HepG2 (cell line): ENCODE results near the gene ERVMER34-1. TPM values are rescaled to one million over a fixed set of nuclear protein-coding genes. Genes with fewer than 3 reads are reported as not detected.
A peak's percentile ranks its signal among the peaks of the same experiment; 100 is the strongest.

Experiments used
- AHR ChIP-seq: IDR thresholded peaks from 2 replicates; pipeline ENCODE4 v1.6.1; 2018; ENCODE audit warnings: missing genetic modification reagents, missing compliant biosample characterization
- CHD4 ChIP-seq: fragments of 200-600 bp; sonication (generic); IDR thresholded peaks from 2 replicates; pipeline ENCODE4 v1.7.0; 2017; ENCODE audit warnings: mild to moderate bottlenecking, low read length, borderline replicate concordance
- E2F5 ChIP-seq: sonication (generic); formaldehyde crosslinking; conservative IDR thresholded peaks from 2 replicates; pipeline ENCODE4 v1.4.0; 2020; ENCODE audit warnings: missing genetic modification reagents
- ELF4 ChIP-seq: sonication (generic); formaldehyde crosslinking; IDR thresholded peaks from 2 replicates; pipeline ENCODE4 v1.5.0; 2020; ENCODE audit warnings: missing genetic modification reagents, mild to moderate bottlenecking, moderate library complexity, borderline replicate concordance
- MED1 ChIP-seq: sonication (generic); formaldehyde crosslinking; IDR thresholded peaks from 2 replicates; pipeline ENCODE4 v1.4.0; 2020; ENCODE audit warnings: missing genetic modification reagents
- MTF2 ChIP-seq: sonication (generic); formaldehyde crosslinking; IDR thresholded peaks from 2 replicates; pipeline ENCODE4 v1.5.0; 2020; ENCODE audit warnings: missing genetic modification reagents, borderline replicate concordance
- NFE2 ChIP-seq: sonication (generic); formaldehyde crosslinking; IDR thresholded peaks from 2 replicates; pipeline ENCODE4 v1.4.0; 2020; ENCODE audit warnings: missing genetic modification reagents
- NR2F1 ChIP-seq, 2 experiments: fragments of 450-650 bp in 1 of 2; formaldehyde crosslinking in 1 of 2; IDR thresholded peaks; 2 replicates each; pipeline versions ENCODE4 v1.5.0 to v1.6.1; 2016 to 2020; ENCODE audit warnings: mild to moderate bottlenecking in 1 of 2, missing compliant biosample characterization in 1 of 2, missing genetic modification reagents in 1 of 2, moderate library complexity in 1 of 2
- RNF2 ChIP-seq: fragments of 450-650 bp; conservative IDR thresholded peaks from 2 replicates; pipeline ENCODE4 v1.6.1; 2016; ENCODE audit warnings: low read depth
- SCMH1 ChIP-seq: sonication (generic); formaldehyde crosslinking; IDR thresholded peaks from 2 replicates; pipeline ENCODE4 v1.9.0; 2021; ENCODE audit warnings: missing genetic modification reagents, mild to moderate bottlenecking, borderline replicate concordance
- THRA ChIP-seq: sonication (generic); formaldehyde crosslinking; IDR thresholded peaks from 2 replicates; pipeline ENCODE4 v1.4.0; 2020; ENCODE audit warnings: missing genetic modification reagents, borderline replicate concordance
- ZFP1 ChIP-seq: IDR thresholded peaks from 2 replicates; pipeline ENCODE4 v1.6.1; 2016
- ZFX ChIP-seq: sonication (generic); formaldehyde crosslinking; IDR thresholded peaks from 2 replicates; pipeline ENCODE4 v1.4.0; 2020; ENCODE audit warnings: mild to moderate bottlenecking, low read depth, missing genetic modification reagents, moderate library complexity
- ZNF317 ChIP-seq: sonication (generic); formaldehyde crosslinking; IDR thresholded peaks from 2 replicates; pipeline ENCODE4 v1.5.0; 2020; ENCODE audit warnings: mild to moderate bottlenecking, missing genetic modification reagents
- ZNF430 ChIP-seq: sonication (generic); formaldehyde crosslinking; IDR thresholded peaks from 2 replicates; pipeline ENCODE4 v1.9.0; 2021; ENCODE audit warnings: mild to moderate bottlenecking, missing genetic modification reagents
- ZNF646 ChIP-seq: sonication (generic); formaldehyde crosslinking; IDR thresholded peaks from 2 replicates; pipeline ENCODE4 v1.9.0; 2021; ENCODE audit warnings: mild to moderate bottlenecking, missing genetic modification reagents
- ZNF782 ChIP-seq: sonication (generic); formaldehyde crosslinking; IDR thresholded peaks from 2 replicates; pipeline ENCODE4 v1.4.0; 2020; ENCODE audit warnings: missing genetic modification reagents, mild to moderate bottlenecking, borderline replicate concordance
- polyA plus RNA-seq, 8 experiments: library from polyadenylated mRNA; depleted of rRNA in 3 of 8; stranded (reverse) in 7 of 8; unstranded in 1 of 8; fragments of >200 nt; fragmentation: Illumina TruSeq in 4 of 8; extraction: Trizol in 4 of 8; gene quantifications; 2 replicates each; pipeline versions ENCODE4 v1.2.1 to v1.2.3, GENCODE V29; 2011 to 2016; ENCODE audit warnings: low read depth in 4 of 8, missing spikeins in 1 of 8, mixed read lengths in 1 of 8; ENCODE audit not compliant: insufficient read depth in 1 of 8
- total RNA-seq, 5 experiments: library from RNA; depleted of rRNA; stranded (reverse); fragments of >200 nt; fragmentation: Illumina TruSeq; extraction: Trizol; gene quantifications; 2 replicates each; pipeline ENCODE4 v1.2.3, GENCODE V29; 2016; ENCODE audit warnings: low read depth in 1 of 5
- TF ChIP-seq, protein P1 (sequence below): sonication (generic); formaldehyde crosslinking; IDR thresholded peaks from 2 replicates; pipeline ENCODE4 v1.8.1; 2022; ENCODE audit warnings: mild to moderate bottlenecking, missing genetic modification reagents
- TF ChIP-seq, protein P2 (sequence below): IDR thresholded peaks from 2 replicates; pipeline ENCODE4 v1.6.1; 2016; ENCODE audit warnings: low read depth, control low read depth

The ERVMER34-1 gene
- total and polyA plus RNA-seq, 2 of the 13 experiments (the other 11 are each of a cell fraction or from before 2014, with no cell fraction given) = 0.04 to 0.35 TPM

DNA sequence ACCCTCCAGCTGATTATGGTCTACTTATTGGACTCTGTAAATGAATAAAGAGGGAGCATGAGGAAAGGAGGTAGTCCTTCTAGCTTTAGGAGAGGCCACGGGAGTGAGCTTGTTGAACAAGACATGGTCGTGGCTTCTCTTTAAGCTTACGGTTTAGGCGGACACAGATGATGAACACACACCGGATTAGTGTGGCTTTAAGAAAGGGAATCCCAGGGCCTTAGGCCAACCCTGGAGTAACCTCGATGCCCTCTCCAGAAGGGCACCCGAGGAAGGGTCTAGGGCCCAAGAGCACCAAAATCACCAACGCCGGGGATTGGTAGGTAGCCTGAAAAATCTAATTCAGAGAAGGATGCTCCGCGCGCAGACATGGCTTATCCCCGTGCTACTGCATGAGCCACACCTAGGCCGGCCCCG is 39.4 kb downstream of the ERVMER34-1 start (continued):
- TF ChIP-seq, protein P1, sequence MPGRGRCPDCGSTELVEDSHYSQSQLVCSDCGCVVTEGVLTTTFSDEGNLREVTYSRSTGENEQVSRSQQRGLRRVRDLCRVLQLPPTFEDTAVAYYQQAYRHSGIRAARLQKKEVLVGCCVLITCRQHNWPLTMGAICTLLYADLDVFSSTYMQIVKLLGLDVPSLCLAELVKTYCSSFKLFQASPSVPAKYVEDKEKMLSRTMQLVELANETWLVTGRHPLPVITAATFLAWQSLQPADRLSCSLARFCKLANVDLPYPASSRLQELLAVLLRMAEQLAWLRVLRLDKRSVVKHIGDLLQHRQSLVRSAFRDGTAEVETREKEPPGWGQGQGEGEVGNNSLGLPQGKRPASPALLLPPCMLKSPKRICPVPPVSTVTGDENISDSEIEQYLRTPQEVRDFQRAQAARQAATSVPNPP (CRISPR knock-in tag) = no peak
- TF ChIP-seq ZNF317 = no peak
- no peak for TF ChIP-seq ZNF430 (CRISPR knock-in tag)
- 0 out of 2 replicates have a peak, but pooled peaks have one; percentile 53 for TF ChIP-seq RNF2
- TF ChIP-seq THRA = no peak
- TF ChIP-seq, protein P2, sequence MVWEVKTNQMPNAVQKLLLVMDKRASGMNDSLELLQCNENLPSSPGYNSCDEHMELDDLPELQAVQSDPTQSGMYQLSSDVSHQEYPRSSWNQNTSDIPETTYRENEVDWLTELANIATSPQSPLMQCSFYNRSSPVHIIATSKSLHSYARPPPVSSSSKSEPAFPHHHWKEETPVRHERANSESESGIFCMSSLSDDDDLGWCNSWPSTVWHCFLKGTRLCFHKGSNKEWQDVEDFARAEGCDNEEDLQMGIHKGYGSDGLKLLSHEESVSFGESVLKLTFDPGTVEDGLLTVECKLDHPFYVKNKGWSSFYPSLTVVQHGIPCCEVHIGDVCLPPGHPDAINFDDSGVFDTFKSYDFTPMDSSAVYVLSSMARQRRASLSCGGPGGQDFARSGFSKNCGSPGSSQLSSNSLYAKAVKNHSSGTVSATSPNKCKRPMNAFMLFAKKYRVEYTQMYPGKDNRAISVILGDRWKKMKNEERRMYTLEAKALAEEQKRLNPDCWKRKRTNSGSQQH (CRISPR knock-in tag) = 0 out of 2 replicates have a peak, but pooled peaks have one; percentile 18
- no peak for TF ChIP-seq ZFX (CRISPR knock-in tag)
- peak; percentile 13; the same call in 1 of the 2 replicates for TF ChIP-seq ZNF782 (CRISPR knock-in tag)
- TF ChIP-seq ZNF646 (CRISPR knock-in tag) = peak; percentile 5; the same call in 1 of the 2 replicates
- no peak for TF ChIP-seq E2F5 (CRISPR knock-in tag)
- TF ChIP-seq MTF2 (CRISPR knock-in tag) = no peak
- TF ChIP-seq NR2F1 (CRISPR knock-in tag; IDR thresholded peaks at IDR 0.05) = no peak
- 0 out of 2 replicates have a peak, but pooled peaks have one; percentile 60 for TF ChIP-seq ELF4 (CRISPR knock-in tag)
- no peak for TF ChIP-seq AHR
- no peak for TF ChIP-seq ZFP1 (CRISPR knock-in tag)
- no peak for TF ChIP-seq MED1 (CRISPR knock-in tag)
- TF ChIP-seq NFE2 (CRISPR knock-in tag) = no peak
- TF ChIP-seq SCMH1 (CRISPR knock-in tag) = no peak
- TF ChIP-seq CHD4 = 0 out of 2 replicates have a peak, but pooled peaks have one; percentile 6
